ENCODE results near the gene SLC12A6.
"Not testable (repeated sequence)": the region's sequence is repeated elsewhere in the genome, so short reads cannot be mapped to it uniquely, and the experiment has no call there.

SLC12A6 gene

GRCh38 chr15:34337557-34338306 is at the start of gene SLC12A6:
TSS of gene SLC12A6 (minus strand) at chr15:34337781. CDS start at chr15:34336680, 1,101 bp downstream.
- peak; percentile 92 to 96 for DNase-seq

GRCh38 chr15:34381829-34382521 is 44.4 kb upstream of the SLC12A6 start:
- not testable (repeated sequence) for DNase-seq

GRCh38 chr15:34380491-34380890 is 42.9 kb upstream of the SLC12A6 start:
- DNase-seq, result not testable (repeated sequence)

GRCh38 chr15:34376856-34377255 is 39.3 kb upstream of the SLC12A6 start:
- DNase-seq, result no peak

- not testable (repeated sequence) for DNase-seq
These were observed 38.0 kb upstream of the SLC12A6 start for GRCh38 chr15:34375541-34375940.

GRCh38 chr15:34374816-34375215 is 37.2 kb upstream of the SLC12A6 start:
- DNase-seq, result no peak

GRCh38 chr15:34373951-34374350 is 36.4 kb upstream of the SLC12A6 start:
- no peak for DNase-seq

- DNase-seq, result no peak
These were observed 33.1 kb upstream of the SLC12A6 start for GRCh38 chr15:34370643-34371042.

- DNase-seq, result no peak
These were observed 32.5 kb upstream of the SLC12A6 start for GRCh38 chr15:34370129-34370528.

GRCh38 chr15:34367101-34368081 is 29.8 kb upstream of the SLC12A6 start, which contains the start of gene LPCAT4:
TSS of gene LPCAT4 (minus strand) at chr15:34367196. CDS start at chr15:34367100, 96 bp downstream.
- DNase-seq, result peak; percentile 72 to 87

GRCh38 chr15:34366271-34367065 is 28.9 kb upstream of the SLC12A6 start:
- peak; percentile 55 to 79 for DNase-seq

- DNase-seq, result no peak
These were observed 28.3 kb upstream of the SLC12A6 start for GRCh38 chr15:34365836-34366235.

GRCh38 chr15:34365091-34365825 is 27.7 kb upstream of the SLC12A6 start:
- no peak for DNase-seq

- no peak for DNase-seq
These were observed 26.5 kb upstream of the SLC12A6 start for GRCh38 chr15:34364041-34364440.

GRCh38 chr15:34362047-34362773 is 24.6 kb upstream of the SLC12A6 start:
- DNase-seq, result no peak

- no peak for DNase-seq
These were observed 23.7 kb upstream of the SLC12A6 start for GRCh38 chr15:34361278-34361677.

GRCh38 chr15:34360298-34360697 is 22.7 kb upstream of the SLC12A6 start:
- DNase-seq, result no peak

GRCh38 chr15:34359416-34359815 is 21.8 kb upstream of the SLC12A6 start:
- DNase-seq, result no peak

- DNase-seq, result no peak
These were observed 21.4 kb upstream of the SLC12A6 start for GRCh38 chr15:34358948-34359347.

GRCh38 chr15:34358367-34358766 is 20.8 kb upstream of the SLC12A6 start:
- DNase-seq, result no peak

- DNase-seq, result no peak
These were observed 20.1 kb upstream of the SLC12A6 start for GRCh38 chr15:34357653-34358052.

Measured in SHP77 (cell line).